Ovary (tissue), 9 donors: ENCODE results near the gene HIBCH. TPM values are rescaled to one million over a fixed set of nuclear protein-coding genes. Genes with fewer than 3 reads are reported as not detected.
"Not testable (repeated sequence)": the region's sequence is repeated elsewhere in the genome, so short reads cannot be mapped to it uniquely, and the experiment has no call there.

Experiments used
- DNase-seq, 5 donors: peaks; one replicate each; pipeline ENCODE4 v3.0.0-alpha.2; 2019 to 2020
- H3K27ac ChIP-seq, 2 donors: fragments of 200-600 bp; one replicate each; pipeline versions ENCODE4 v1.5.1 to v1.8.0; 2019 to 2022
- H3K27me3 ChIP-seq: fragments of 200-600 bp; one replicate; pipeline ENCODE4 v1.8.0; 2022
- H3K36me3 ChIP-seq: fragments of 200-600 bp; sonication (generic); one replicate; pipeline ENCODE4 v1.5.1; 2019
- H3K4me1 ChIP-seq: one replicate; pipeline ENCODE4 v1.8.1; 2013; ENCODE audit warnings: mild to moderate bottlenecking, moderate library complexity; ENCODE audit not compliant: insufficient read depth
- H3K4me3 ChIP-seq: fragments of 200-600 bp; sonication (generic); one replicate; pipeline ENCODE4 v1.5.1; 2017
- H3K9me3 ChIP-seq, 2 donors: fragments of 200-600 bp in 1 of 2; sonication (generic) in 1 of 2; one replicate each; pipeline versions ENCODE4 v1.5.1 to v1.8.1; 2013 to 2019; ENCODE audit warnings: mild to moderate bottlenecking in 1 of 2, moderate library complexity in 1 of 2
- CTCF ChIP-seq, 3 donors: fragments of 450-650 bp in 2 of 3; fragments of 200-600 bp in 1 of 3; IDR thresholded peaks; one replicate each; pipeline versions ENCODE4 v1.5.1 to v1.8.0; 2016 to 2022; ENCODE audit warnings: antibody characterized with exemption in 3 of 3, mild to moderate bottlenecking in 1 of 3
- EP300 ChIP-seq: sonication (generic); formaldehyde crosslinking; IDR thresholded peaks from one replicate; pipeline ENCODE4 v1.6.1; 2017; ENCODE audit warnings: antibody characterized with exemption
- POLR2A ChIP-seq: fragments of 450-650 bp; IDR thresholded peaks from one replicate; pipeline ENCODE4 v1.6.1; 2017; ENCODE audit warnings: antibody characterized with exemption, mild to moderate bottlenecking, moderate library complexity
- WGBS, 3 donors: extraction: QIAGEN DNeasy Blood & Tissue Kit in 1 of 3; methylation state at CpG; one replicate each; pipeline versions ENCODE4 v1.1.5 to v1.1.7; 2013 to 2017; 5-methylcytosine and 5-hydroxymethylcytosine counted together
- intact Hi-C, 4 donors: fragments of 100-400 bp; cut with DNase I; formaldehyde crosslinking; loops; one replicate each; pipeline versions ENCODE4 v1.11.0 to v1.15.1; 2022 to 2023
- polyA plus RNA-seq, 2 donors: library from polyadenylated mRNA; stranded (reverse); fragments of 200-250 nt in 1 of 2; fragments of 350-450 nt in 1 of 2; fragmentation: Illumina TruSeq in 1 of 2; extraction: RNeasy Lipid Tissue Mini Kit (QIAGEN cat#74804) in 1 of 2; gene quantifications; one replicate each; pipeline ENCODE4 v1.2.3, GENCODE V29; 2013 to 2014
- total RNA-seq, 7 donors: library from RNA; depleted of rRNA in 2 of 7; stranded (reverse); fragments of >200 nt in 2 of 7; fragmentation: NEBNext Ultra II Directional in 3 of 7; extraction: Animal tissue kit (Norgen Biotek cat#: 25700) in 3 of 7; gene quantifications; one replicate each; pipeline versions ENCODE4 v1.1.0 to v1.2.4, GENCODE V29; 2016 to 2023
- donor health status: DM: no; HTN: no; CAD: no; lungs with moderate emphysema.
- donor health status: DM: no; HTN: no; CAD: no.
- donor health status: Bipolar disorder and iron deficiency.
- donor health status: DM: yes; HTN: yes; CAD: no.
- donor health status: DM: no; HTN: no; CAD: no.
- donor health status: DM: yes; HTN: yes; CAD: no.

The HIBCH gene
- total and polyA plus RNA-seq, 9 donors: 9.7 to 28.4 (median 21.7) TPM

DNA sequence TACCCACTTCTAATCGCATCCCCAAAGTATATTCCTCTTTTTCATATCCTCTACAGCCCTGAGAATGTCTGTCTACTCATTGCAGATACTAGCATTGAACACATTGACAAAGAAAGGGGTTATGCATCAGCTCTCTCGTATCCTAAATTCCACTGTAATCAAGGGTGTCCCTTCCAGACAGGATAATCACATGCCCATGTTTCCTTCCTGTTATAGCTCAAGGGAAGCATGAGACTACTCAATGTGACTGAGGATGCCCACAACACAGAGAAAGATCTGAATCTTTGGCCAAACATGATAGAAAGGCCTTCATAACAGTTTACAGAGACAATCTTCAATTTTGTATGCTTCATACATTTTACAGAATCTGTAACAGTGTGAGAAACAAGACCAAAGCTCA lies 69.2 kb downstream of the HIBCH start:
- whole genome bisulfite sequencing, 3 donors: 88 to 96% (median 94%) methylated on average over 2 of the region's 2 CpGs
- no peak for DNase-seq
- no peak overlapping the region for H3K27ac ChIP-seq
- H3K9me3 ChIP-seq: no peaks in the 10 kb centered on the region
- H3K27me3 ChIP-seq: no peaks in the 10 kb centered on the region
- intact Hi-C loops: no loop called here
- no peak for TF ChIP-seq EP300
- TF ChIP-seq POLR2A: no peak
- TF ChIP-seq CTCF (IDR thresholded peaks at IDR 0.05): no peak
- H3K4me1 ChIP-seq: no peaks in the 10 kb centered on the region
- H3K4me3 ChIP-seq: no peak overlapping the region
- H3K36me3 ChIP-seq: no peaks in the 10 kb centered on the region

GRCh38 chr2:190235551-190236075 lies 84.0 kb downstream of the HIBCH start:
- Histone ChIP-seq H3K9me3 (no peaks in the 10 kb centered on the region), H3K4me3 (no peak overlapping the region), H3K4me1 (no peaks in the 10 kb centered on the region), H3K36me3 (no peaks in the 10 kb centered on the region), H3K27ac (no peak overlapping the region), H3K27me3 (no peaks in the 10 kb centered on the region)
- intact Hi-C loops: no loop called here
- DNase-seq: no peak
- WGBS, 3 donors: 79% methylated on average over 2 of the region's 2 CpGs
- TF ChIP-seq CTCF (IDR thresholded peaks at IDR 0.05): no peak
- no peak for TF ChIP-seq EP300
- no peak for TF ChIP-seq POLR2A

DNA sequence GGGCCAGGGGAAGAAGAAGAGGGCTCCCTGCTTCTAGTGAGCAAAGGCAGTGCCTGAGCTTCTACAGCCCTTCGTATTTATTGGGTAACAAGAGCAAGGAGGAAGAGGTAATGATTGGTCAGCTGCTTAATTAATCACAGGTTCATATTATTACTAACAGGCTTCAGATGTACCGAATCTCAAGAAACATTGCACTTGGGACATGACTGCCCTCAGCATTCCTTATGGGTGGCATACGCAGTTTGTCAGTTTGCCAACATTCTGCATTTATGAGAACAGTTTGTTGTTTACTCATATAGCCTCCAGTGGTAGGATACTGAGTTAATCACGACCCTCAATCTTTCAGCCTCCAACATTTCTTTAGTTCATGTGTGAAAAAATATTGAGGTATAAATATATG lies 84.5 kb downstream of the HIBCH start:
- no peaks in the 10 kb centered on the region for H3K4me1 ChIP-seq
- intact Hi-C loops: no loop called here
- TF ChIP-seq EP300 (no peak), POLR2A (no peak)
- WGBS, 3 donors: 88 to 95% (median 91%) methylated on average over 4 of the region's 4 CpGs
- no peaks in the 10 kb centered on the region for H3K9me3 ChIP-seq
- DNase-seq: no peak
- H3K27ac ChIP-seq: no peak overlapping the region
- H3K27me3 ChIP-seq: no peaks in the 10 kb centered on the region
- H3K4me3 ChIP-seq: no peak overlapping the region
- no peaks in the 10 kb centered on the region for H3K36me3 ChIP-seq

GRCh38 chr2:190223989-190224388 lies 95.6 kb downstream of the HIBCH start:
- H3K27ac ChIP-seq, H3K36me3 ChIP-seq, H3K4me1 ChIP-seq, intact Hi-C loops, H3K27me3 ChIP-seq, H3K9me3 ChIP-seq, DNase-seq, H3K4me3 ChIP-seq: not testable (repeated sequence)
- WGBS, 3 donors: 90 to 99% (median 92%) methylated on average over 12 of the region's 12 CpGs

DNA sequence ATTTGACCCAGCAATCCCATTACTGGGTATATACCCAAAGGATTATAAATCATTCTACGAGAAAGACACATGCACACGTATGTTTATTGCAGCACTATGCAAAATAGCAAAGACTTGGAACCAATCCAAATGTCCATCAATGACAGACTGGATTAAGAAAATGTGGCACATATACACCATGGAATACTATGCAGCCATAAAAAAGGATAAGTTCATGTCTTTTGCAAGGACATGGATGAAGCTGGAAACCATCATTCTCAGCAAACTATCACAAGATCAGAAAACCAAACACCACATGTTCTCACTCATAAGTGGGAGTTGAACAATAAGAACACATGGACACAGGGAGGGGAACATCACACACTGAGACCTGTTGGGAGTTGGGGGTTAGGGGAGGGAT lies 96.9 kb downstream of the HIBCH start:
- H3K9me3 ChIP-seq, DNase-seq, H3K27me3 ChIP-seq, H3K4me3 ChIP-seq, H3K36me3 ChIP-seq, H3K27ac ChIP-seq, H3K4me1 ChIP-seq, intact Hi-C loops: not testable (repeated sequence)
- 95 to 96% (median 96%) methylated on average over 2 of the region's 2 CpGs for WGBS, 3 donors

GRCh38 chr2:190221429-190221828 lies 98.2 kb downstream of the HIBCH start:
- Histone ChIP-seq H3K27me3 (no peaks in the 10 kb centered on the region), H3K36me3 (no peaks in the 10 kb centered on the region), H3K4me3 (no peak overlapping the region), H3K4me1 (no peaks in the 10 kb centered on the region), H3K9me3 (no peaks in the 10 kb centered on the region), H3K27ac (no peak overlapping the region)
- intact Hi-C loops: no loop called here
- TF ChIP-seq EP300 (no peak), CTCF (IDR thresholded peaks at IDR 0.05) (no peak), POLR2A (no peak)
- 89 to 91% (median 90%) methylated on average over 7 of the region's 7 CpGs for WGBS, 3 donors
- no peak for DNase-seq
